Right atrium auricular region (tissue), 2 donors: ENCODE data around the gene BORCS5. TPM values are rescaled to one million over a fixed set of nuclear protein-coding genes. Genes with fewer than 3 reads are reported as not detected.

Experiments used
- DNase-seq: peaks from one replicate; pipeline ENCODE4 v3.0.0-alpha.2; 2019; ENCODE audit warnings: low spot score
- H3K27ac ChIP-seq, 2 donors: fragments of 200-600 bp; sonication (generic); 1 replicate in 1 of 2; 2 replicates in 1 of 2; pipeline ENCODE4 v1.5.1; 2016 to 2019
- H3K27me3 ChIP-seq, 2 donors: fragments of 200-600 bp; sonication (generic); one replicate each; pipeline versions ENCODE4 v1.5.1 to v1.6.0; 2017 to 2019
- H3K36me3 ChIP-seq: fragments of 200-600 bp; sonication (generic); one replicate; pipeline ENCODE4 v1.5.1; 2016
- H3K4me1 ChIP-seq, 2 donors: fragments of 200-600 bp; sonication (generic); one replicate each; pipeline versions ENCODE4 v1.5.1 to v1.6.0; 2017 to 2019
- H3K4me3 ChIP-seq, 2 donors: fragments of 200-600 bp; sonication (generic); 1 replicate in 1 of 2; 2 replicates in 1 of 2; pipeline ENCODE4 v1.5.1; 2017 to 2019; ENCODE audit warnings: mild to moderate bottlenecking in 1 of 2, moderate library complexity in 1 of 2
- H3K9me3 ChIP-seq, 2 donors: fragments of 200-600 bp; sonication (generic); one replicate each; pipeline ENCODE4 v1.5.1; 2019
- CTCF ChIP-seq, 2 donors: fragments of 200-600 bp; sonication (generic); IDR thresholded peaks; one replicate each; pipeline ENCODE4 v1.5.1; 2019; ENCODE audit warnings: antibody characterized with exemption in 2 of 2
- total RNA-seq, 2 donors: library from RNA; depleted of rRNA; stranded (reverse); fragments of >200 nt; gene quantifications; one replicate each; pipeline ENCODE4 v1.1.0, GENCODE V29; 2016

BORCS5 gene
- total RNA-seq, 2 donors from 2014 or later = 6.2 to 8.0 TPM

- TF ChIP-seq CTCF (IDR thresholded peaks at IDR 0.05) = no peak
- H3K4me1 ChIP-seq = no peaks in the 10 kb centered on the region
- H3K27ac ChIP-seq = no peak overlapping the region
- no peak for DNase-seq
- H3K27me3 ChIP-seq = no peaks in the 10 kb centered on the region
- no peaks in the 10 kb centered on the region for H3K9me3 ChIP-seq
- no peak overlapping the region for H3K4me3 ChIP-seq
- H3K36me3 ChIP-seq = no peaks in the 10 kb centered on the region
Measured at GRCh38 chr12:12452326-12452902, 95.5 kb downstream of the BORCS5 start.

GRCh38 chr12:12453635-12454034, 96.8 kb downstream of the BORCS5 start:
- Histone ChIP-seq H3K27ac (no peak overlapping the region), H3K36me3 (no peaks in the 10 kb centered on the region), H3K27me3 (no peaks in the 10 kb centered on the region), H3K4me1 (no peaks in the 10 kb centered on the region), H3K9me3 (no peaks in the 10 kb centered on the region), H3K4me3 (no peak overlapping the region)
- no peak for DNase-seq
- no peak for TF ChIP-seq CTCF (IDR thresholded peaks at IDR 0.05)

- H3K36me3 ChIP-seq = no peaks in the 10 kb centered on the region
- H3K4me3 ChIP-seq = no peak overlapping the region
- H3K27ac ChIP-seq = no peak overlapping the region
- DNase-seq = no peak
- H3K9me3 ChIP-seq = no peaks in the 10 kb centered on the region
- H3K4me1 ChIP-seq = no peaks in the 10 kb centered on the region
- H3K27me3 ChIP-seq = no peaks in the 10 kb centered on the region
- no peak for TF ChIP-seq CTCF (IDR thresholded peaks at IDR 0.05)
Measured at GRCh38 chr12:12454315-12454714, 97.4 kb downstream of the BORCS5 start.

GRCh38 chr12:12456637-12457036, 99.8 kb downstream of the BORCS5 start:
- DNase-seq = no peak
- Histone ChIP-seq H3K9me3 (no peaks in the 10 kb centered on the region), H3K4me3 (no peak overlapping the region), H3K4me1 (no peaks in the 10 kb centered on the region), H3K27me3 (no peaks in the 10 kb centered on the region), H3K36me3 (no peaks in the 10 kb centered on the region), H3K27ac (no peak overlapping the region)
- no peak for TF ChIP-seq CTCF (IDR thresholded peaks at IDR 0.05)

GRCh38 chr12:12460935-12461922, 104.4 kb downstream of the BORCS5 start:
- H3K27me3 ChIP-seq = no peaks in the 10 kb centered on the region
- no peaks in the 10 kb centered on the region for H3K4me1 ChIP-seq
- no peak for DNase-seq
- H3K4me3 ChIP-seq = no peak overlapping the region
- no peak overlapping the region for H3K27ac ChIP-seq
- no peak for TF ChIP-seq CTCF (IDR thresholded peaks at IDR 0.05)
- H3K9me3 ChIP-seq = no peaks in the 10 kb centered on the region
- H3K36me3 ChIP-seq = no peaks in the 10 kb centered on the region
